HG03095 (cell line): Measurements from ENCODE around the gene KHDC4.
"Not testable (repeated sequence)": the region's sequence is repeated elsewhere in the genome, so short reads cannot be mapped to it uniquely, and the experiment has no call there.

Experiments
- ATAC-seq: cut with Tn5 transposase; IDR thresholded peaks from one replicate; pipeline ENCODE4 v1.9.1; 2021; ENCODE audit warnings: moderate library complexity; ENCODE audit not compliant: unreplicated experiment

Gene KHDC4

GRCh38 chr1:155942578-155943141, 8.4 kb upstream of the KHDC4 start:
- ATAC-seq = no peak

- ATAC-seq = no peak
These were observed 7.8 kb upstream of the KHDC4 start for GRCh38 chr1:155941845-155942531.

GRCh38 chr1:155940993-155941844, 7.0 kb upstream of the KHDC4 start, which contains the start of gene RXFP4:
Gene RXFP4, plus strand, starts transcription at chr1:155941638. Its CDS starts 72 bp downstream, at chr1:155941710.
- ATAC-seq = no peak

GRCh38 chr1:155940482-155940992, 6.3 kb upstream of the KHDC4 start:
- ATAC-seq = no peak

GRCh38 chr1:155938220-155938627, 4.0 kb upstream of the KHDC4 start:
- no peak for ATAC-seq

- ATAC-seq = no peak
These were observed 850 bp upstream of the KHDC4 start for GRCh38 chr1:155934936-155935590.

GRCh38 chr1:155933591-155934096, 569 bp downstream of the KHDC4 start:
- no peak for ATAC-seq

GRCh38 chr1:155932487-155932886, 1.7 kb downstream of the KHDC4 start:
- no peak for ATAC-seq

DNA sequence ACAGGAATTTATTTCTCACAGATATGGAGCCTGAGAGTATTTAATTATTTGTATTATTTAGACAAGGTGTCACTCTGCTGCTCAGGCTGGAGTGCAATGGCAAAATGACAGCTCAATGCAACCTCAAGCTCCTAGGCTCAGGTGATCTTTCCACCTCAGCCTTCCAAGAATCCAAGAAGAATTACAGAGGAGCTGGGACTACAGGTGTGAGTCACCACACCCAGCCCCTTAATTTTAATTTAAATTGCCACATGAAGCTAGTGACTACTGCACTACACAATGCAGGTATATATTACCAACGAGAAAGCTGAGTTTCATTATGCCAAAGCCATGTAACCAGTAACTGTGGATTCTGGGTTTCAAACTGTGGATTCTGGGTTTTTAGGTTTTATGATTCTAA, 2.1 kb downstream of the KHDC4 start:
- ATAC-seq = no peak

DNA sequence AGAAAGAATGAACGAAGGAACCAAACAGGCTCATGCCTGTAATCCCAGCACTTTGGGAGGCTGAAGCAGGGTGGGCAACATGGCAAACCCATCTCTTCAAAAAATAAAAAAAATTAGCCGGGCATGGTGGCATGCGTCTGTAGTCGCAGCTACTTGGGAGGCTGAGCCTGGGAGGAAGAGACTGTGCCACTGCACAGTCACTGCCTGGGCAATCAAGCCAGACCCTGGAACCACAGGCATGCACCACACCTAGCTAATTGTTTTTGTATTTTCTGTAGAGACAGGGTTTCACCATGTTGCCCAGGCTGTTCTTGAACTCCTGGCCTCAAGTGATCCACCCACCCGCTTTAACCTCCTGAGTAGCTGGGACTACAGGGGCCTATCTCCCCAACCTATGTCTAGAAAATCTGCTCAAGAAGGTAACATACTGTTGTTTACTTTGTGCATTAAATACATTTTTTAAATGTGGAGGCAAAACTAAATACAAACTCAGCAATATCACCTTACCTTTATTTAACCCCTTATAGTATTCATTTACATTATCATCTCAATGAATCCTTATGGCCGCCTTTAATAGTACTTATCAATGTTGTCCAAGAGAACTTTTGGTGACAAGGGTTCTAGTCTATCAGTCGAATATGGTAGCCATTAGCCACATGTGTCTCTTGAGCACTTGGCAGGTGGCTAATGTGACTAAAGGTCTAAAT, 2.7 kb downstream of the KHDC4 start:
- ATAC-seq = no peak

GRCh38 chr1:155930725-155931124, 3.5 kb downstream of the KHDC4 start:
- ATAC-seq = not testable (repeated sequence)

GRCh38 chr1:155929057-155929456, 5.2 kb downstream of the KHDC4 start:
- no peak for ATAC-seq

DNA sequence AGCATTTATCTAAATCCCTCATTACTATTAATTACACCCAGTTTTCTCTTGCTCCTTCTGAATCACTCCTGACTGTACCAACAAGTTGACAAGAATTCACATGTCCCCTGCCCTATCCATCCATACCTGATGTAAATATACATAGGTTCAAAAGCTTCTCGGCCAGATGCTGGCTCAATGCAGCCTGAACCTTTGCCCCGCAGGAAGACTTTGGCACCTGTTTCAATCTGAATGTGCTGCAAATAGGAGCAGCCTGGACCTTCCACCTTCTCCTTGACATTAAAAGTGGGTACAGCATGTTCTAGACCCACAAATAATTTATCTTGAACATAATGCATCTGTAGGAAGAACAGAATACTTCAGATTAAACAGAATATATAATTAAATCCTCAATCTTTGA, 8.7 kb downstream of the KHDC4 start:
- ATAC-seq = no peak

DNA sequence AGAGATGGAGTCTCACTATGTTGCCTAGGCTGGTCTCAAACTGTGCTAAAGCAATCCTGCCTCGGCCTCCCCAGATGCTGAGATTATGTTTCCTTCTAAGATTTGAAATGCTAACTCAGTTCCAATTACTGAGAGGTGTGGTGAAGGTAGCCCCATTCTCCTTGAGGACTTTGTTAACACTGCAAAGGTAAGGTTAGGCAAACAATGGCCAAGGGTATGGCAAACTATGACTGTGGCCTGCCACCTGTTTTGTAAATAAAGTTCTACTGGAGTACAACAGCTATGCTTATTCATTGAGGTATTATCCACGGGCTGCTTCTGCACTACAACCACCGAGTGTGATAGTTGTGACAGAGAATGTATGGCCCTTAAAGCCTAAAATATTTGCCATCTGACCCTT, 13.5 kb downstream of the KHDC4 start:
- no peak for ATAC-seq

- no peak for ATAC-seq
These were observed 14.4 kb downstream of the KHDC4 start for GRCh38 chr1:155919801-155920200.

DNA sequence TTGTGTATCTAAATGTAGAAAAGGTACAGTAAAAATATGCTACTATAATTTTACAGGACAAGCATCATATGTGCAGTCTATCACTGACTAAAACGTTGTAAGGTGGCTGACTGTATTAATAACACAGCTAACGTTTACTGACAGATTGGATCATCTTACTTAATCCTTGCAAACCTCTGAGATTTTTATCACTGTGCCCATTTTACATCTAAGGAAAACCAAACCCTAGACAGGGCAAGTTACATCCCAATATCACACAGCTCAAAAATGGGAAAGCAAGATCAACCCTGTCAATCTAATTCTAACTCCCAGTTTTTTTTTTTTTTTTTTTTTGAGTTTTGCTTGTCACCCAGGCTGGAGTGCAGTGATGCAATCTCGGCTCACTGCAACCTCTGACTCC, 15.6 kb downstream of the KHDC4 start:
- ATAC-seq = no peak

DNA sequence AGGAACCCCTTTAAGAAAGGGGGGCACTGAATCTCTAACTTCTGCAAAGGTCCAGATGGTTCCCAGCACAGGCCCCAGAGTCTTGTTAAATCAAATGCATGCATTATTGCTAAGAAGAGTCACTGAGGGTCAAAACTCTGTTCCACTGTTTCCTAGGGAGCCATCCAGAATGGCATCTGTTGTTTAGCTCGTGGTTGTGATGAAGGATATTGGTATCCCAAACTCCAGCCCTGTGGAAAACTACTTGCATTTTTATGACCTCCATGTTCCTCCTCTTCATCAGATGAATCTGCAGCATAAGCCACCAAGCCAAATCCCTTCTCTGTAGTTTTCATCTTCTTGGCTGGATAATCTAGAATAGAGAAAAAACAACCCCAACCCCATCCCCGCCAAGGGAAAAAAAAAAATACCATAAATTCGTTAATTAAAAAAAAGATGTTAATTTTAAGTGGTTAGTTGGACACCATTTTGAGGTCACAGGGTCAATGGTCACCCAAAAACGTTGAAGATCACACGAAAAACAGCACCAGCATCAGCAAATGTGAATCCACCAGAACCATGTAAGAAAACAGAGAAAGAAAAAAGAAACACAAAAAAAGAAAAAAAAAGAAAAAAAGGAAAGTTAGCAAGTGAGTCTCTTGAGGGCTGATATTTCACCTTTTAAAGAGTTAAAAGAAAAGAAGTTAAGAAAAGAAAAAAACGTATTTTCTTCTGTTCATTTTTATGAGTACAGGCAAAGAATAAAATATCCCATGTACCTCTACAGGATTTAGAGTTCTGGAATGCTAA, 20.1 kb downstream of the KHDC4 start:
- no peak for ATAC-seq

- ATAC-seq = no peak
These were observed 22.1 kb downstream of the KHDC4 start for GRCh38 chr1:155912056-155912536.
